Kidney (tissue), 14 donors: ENCODE results near the gene THRB. TPM values are rescaled to one million over a fixed set of nuclear protein-coding genes. Genes with fewer than 3 reads are reported as not detected.
"Not testable (repeated sequence)": the region's sequence is repeated elsewhere in the genome, so short reads cannot be mapped to it uniquely, and the experiment has no call there.

ENCODE experiments used
- DNase-seq, 5 donors: peaks; one replicate each; pipeline ENCODE4 v3.0.0-alpha.2; 2013 to 2020
- FAIRE-seq: peaks from 2 replicates; lab custom pipeline; 2012; peaks lifted over from hg19 to GRCh38; lab: Jason Lieb, UNC
- H3K27ac ChIP-seq, 2 donors: one replicate each; pipeline ENCODE4 v1.7.0; 2013; ENCODE audit warnings: low read depth in 2 of 2, low read length in 2 of 2, inconsistent platforms in 1 of 2
- H3K27me3 ChIP-seq: one replicate; pipeline ENCODE4 v1.7.1; 2013; ENCODE audit warnings: low read length, inconsistent platforms; ENCODE audit not compliant: control insufficient read depth, insufficient read depth
- H3K36me3 ChIP-seq, 3 donors: one replicate each; pipeline versions ENCODE4 v1.7.0 to v1.7.1; 2013; ENCODE audit warnings: low read length in 3 of 3, control low read depth in 1 of 3, inconsistent platforms in 1 of 3; ENCODE audit not compliant: insufficient read depth in 3 of 3, control insufficient read depth in 2 of 3
- H3K4me1 ChIP-seq, 3 donors: one replicate each; pipeline versions ENCODE4 v1.7.0 to v1.7.1; 2013; ENCODE audit warnings: low read length in 3 of 3, inconsistent platforms in 1 of 3, low read depth in 1 of 3; ENCODE audit not compliant: control insufficient read depth in 2 of 3, insufficient read depth in 2 of 3
- H3K4me3 ChIP-seq, 3 donors: one replicate each; pipeline versions ENCODE4 v1.7.0 to v1.8.1; 2013; ENCODE audit warnings: low read length in 3 of 3, control low read depth in 1 of 3, inconsistent platforms in 1 of 3
- H3K9ac ChIP-seq, 3 donors: one replicate each; pipeline versions ENCODE4 v1.7.0 to v1.7.1; 2013; ENCODE audit warnings: low read length in 3 of 3, control low read depth in 1 of 3, inconsistent platforms in 1 of 3
- H3K9me3 ChIP-seq, 3 donors: one replicate each; pipeline versions ENCODE4 v1.7.0 to v1.7.1; 2013; ENCODE audit warnings: low read length in 3 of 3, control low read depth in 1 of 3, inconsistent platforms in 1 of 3; ENCODE audit not compliant: control insufficient read depth in 2 of 3, insufficient read depth in 1 of 3
- CTCF ChIP-seq: IDR thresholded peaks from 3 replicates; pipeline ENCODE4 v1.5.1; 2012; ENCODE audit warnings: mild to moderate bottlenecking, moderate library complexity, borderline replicate concordance; ENCODE audit not compliant: insufficient read depth; ENCODE audit errors: extremely low read depth
- intact Hi-C: fragments of 100-400 bp; cut with DNase I; formaldehyde crosslinking; loops from one replicate; pipeline ENCODE4 v1.11.1; 2022
- polyA plus RNA-seq: library from polyadenylated mRNA; stranded (reverse); fragments of 350-450 nt; fragmentation: Illumina TruSeq; extraction: RNeasy Lipid Tissue Mini Kit (QIAGEN cat#74804); gene quantifications from one replicate; pipeline ENCODE4 v1.2.3, GENCODE V29; 2014; ENCODE audit warnings: low read depth, low replicate concordance; ENCODE audit not compliant: insufficient read depth
- total RNA-seq: library from RNA; stranded (reverse); fragmentation: NEBNext Ultra II Directional; extraction: Animal tissue kit (Norgen Biotek cat#: 25700); gene quantifications from one replicate; pipeline ENCODE4 v1.2.1, GENCODE V29; 2021
- donor health status: control.
- donor health status: control.
- donor health status: control.
- donor health status: control.
- donor health status: control.
- donor health status: DM: yes; HTN: yes; CAD: no.
- donor health status: Normal renal cell carcinoma (clear cell type).

THRB gene
- total and polyA plus RNA-seq, 2 donors from 2014 or later: 4.5 to 17.2 TPM

- no peaks in the 10 kb centered on the region for H3K9me3 ChIP-seq
- H3K9ac ChIP-seq: no peak overlapping the region
- intact Hi-C loops: no loop called here
- H3K27ac ChIP-seq: no peak overlapping the region
- no peaks in the 10 kb centered on the region for H3K27me3 ChIP-seq
- TF ChIP-seq CTCF: no peak
- H3K4me3 ChIP-seq: no peak overlapping the region
- peaks cover 0 to 8% (median 3%) of the 10 kb centered on the region in 3 donors for H3K4me1 ChIP-seq
- H3K36me3 ChIP-seq: no peaks in the 10 kb centered on the region
- no peak for FAIRE-seq
- no peak for DNase-seq
Observed at GRCh38 chr3:24433838-24434591, 60.6 kb downstream of the THRB start.

- no peak for FAIRE-seq
- Histone ChIP-seq H3K36me3 (no peaks in the 10 kb centered on the region), H3K4me3 (no peak overlapping the region), H3K27me3 (no peaks in the 10 kb centered on the region), H3K9me3 (no peaks in the 10 kb centered on the region), H3K4me1 (peaks cover 0 to 8% (median 2%) of the 10 kb centered on the region in 3 donors), H3K27ac (no peak overlapping the region), H3K9ac (no peak overlapping the region)
- DNase-seq: no peak
- intact Hi-C loops: no loop called here
- TF ChIP-seq CTCF: no peak
Observed at GRCh38 chr3:24432989-24433388, 61.7 kb downstream of the THRB start.

GRCh38 chr3:24428481-24428880 lies 66.2 kb downstream of the THRB start:
- Histone ChIP-seq H3K9me3 (no peaks in the 10 kb centered on the region), H3K9ac (no peak overlapping the region), H3K36me3 (no peaks in the 10 kb centered on the region), H3K4me3 (no peak overlapping the region), H3K4me1 (peaks cover 0 to under 1% (median 0%) of the 10 kb centered on the region in 3 donors), H3K27ac (no peak overlapping the region), H3K27me3 (no peaks in the 10 kb centered on the region)
- DNase-seq: no peak
- intact Hi-C loops: no loop called here
- no peak for TF ChIP-seq CTCF
- FAIRE-seq: no peak

- intact Hi-C loops: no loop called here
Observed at GRCh38 chr3:24426896-24427295, 67.8 kb downstream of the THRB start.

GRCh38 chr3:24420829-24421228 lies 73.8 kb downstream of the THRB start:
- DNase-seq, H3K9ac ChIP-seq, H3K27ac ChIP-seq, H3K36me3 ChIP-seq, H3K9me3 ChIP-seq, H3K27me3 ChIP-seq, H3K4me3 ChIP-seq, intact Hi-C loops, FAIRE-seq, H3K4me1 ChIP-seq: not testable (repeated sequence)

More at GRCh38 chr3:24426896-24427295, 67.8 kb downstream of the THRB start:
- Histone ChIP-seq H3K9ac (no peak overlapping the region), H3K27ac (no peak overlapping the region), H3K4me3 (no peak overlapping the region), H3K36me3 (no peaks in the 10 kb centered on the region), H3K4me1 (no peaks in the 10 kb centered on the region), H3K9me3 (no peaks in the 10 kb centered on the region), H3K27me3 (no peaks in the 10 kb centered on the region)
- no peak for DNase-seq
- FAIRE-seq: no peak
- no peak for TF ChIP-seq CTCF
